Measurements from ENCODE around the gene UQCC5. TPM values are rescaled to one million over a fixed set of nuclear protein-coding genes. Genes with fewer than 3 reads are reported as not detected.

The UQCC5 gene
- total RNA-seq, 2 donors from 2014 or later: 9.0 to 11.3 TPM

- Histone ChIP-seq H3K27me3 (no peaks in the 10 kb centered on the region), H3K9me3 (no peaks in the 10 kb centered on the region), H3K4me1 (peaks cover 17% of the 10 kb centered on the region), H3K4me3 (peak overlapping the region; percentile 75), H3K27ac (peak overlapping the region; percentile 88), H3K9ac (ENCODE audit: low read depth in 2 of 2, low read length in 2 of 2) (peak overlapping the region; percentile 72 to 95), H3K36me3 (no peaks in the 10 kb centered on the region)
- TF ChIP-seq CTCF (IDR thresholded peaks at IDR 0.05): no peak
- intact Hi-C loops (cut with DNase I): no loop called here
- DNase-seq: no peak
Observed at GRCh38 chr3:52537165-52537620, 788 bp downstream of the UQCC5 start.

- intact Hi-C loops (cut with DNase I): no loop called here
- Histone ChIP-seq H3K27ac (no peak overlapping the region), H3K4me1 (peaks cover 14% of the 10 kb centered on the region), H3K27me3 (no peaks in the 10 kb centered on the region), H3K9ac (ENCODE audit: low read depth in 2 of 2, low read length in 2 of 2) (peak overlapping the region in 1 of 2 donors; percentile 95), H3K4me3 (peak overlapping the region; percentile 75), H3K9me3 (no peaks in the 10 kb centered on the region), H3K36me3 (no peaks in the 10 kb centered on the region)
- TF ChIP-seq CTCF (IDR thresholded peaks at IDR 0.05): no peak
- peak; percentile 18 for DNase-seq
Observed at GRCh38 chr3:52537726-52538421, 1.5 kb downstream of the UQCC5 start.

GRCh38 chr3:52539010-52539653 lies 2.7 kb downstream of the UQCC5 start:
- intact Hi-C loops (cut with DNase I): no loop called here
- no peak for DNase-seq
- Histone ChIP-seq H3K4me1 (peaks cover 14% of the 10 kb centered on the region), H3K27ac (no peak overlapping the region), H3K4me3 (no peak overlapping the region), H3K36me3 (no peaks in the 10 kb centered on the region), H3K9ac (ENCODE audit: low read depth in 2 of 2, low read length in 2 of 2) (no peak overlapping the region), H3K9me3 (no peaks in the 10 kb centered on the region), H3K27me3 (no peaks in the 10 kb centered on the region)
- no peak for TF ChIP-seq CTCF (IDR thresholded peaks at IDR 0.05)

GRCh38 chr3:52541050-52541449 lies 4.6 kb downstream of the UQCC5 start:
- Histone ChIP-seq H3K36me3 (no peaks in the 10 kb centered on the region), H3K9me3 (no peaks in the 10 kb centered on the region), H3K27me3 (no peaks in the 10 kb centered on the region), H3K9ac (ENCODE audit: low read depth in 2 of 2, low read length in 2 of 2) (no peak overlapping the region), H3K4me1 (peaks cover 9% of the 10 kb centered on the region), H3K4me3 (no peak overlapping the region), H3K27ac (no peak overlapping the region)
- intact Hi-C loops (cut with DNase I): no loop called here
- DNase-seq: no peak
- TF ChIP-seq CTCF (IDR thresholded peaks at IDR 0.05): no peak

- Histone ChIP-seq H3K36me3 (peaks cover 6% of the 10 kb centered on the region), H3K27me3 (no peaks in the 10 kb centered on the region), H3K27ac (no peak overlapping the region), H3K9ac (ENCODE audit: low read depth in 2 of 2, low read length in 2 of 2) (no peak overlapping the region), H3K9me3 (no peaks in the 10 kb centered on the region), H3K4me3 (no peak overlapping the region), H3K4me1 (no peaks in the 10 kb centered on the region)
- intact Hi-C loops (cut with DNase I): no loop called here
- TF ChIP-seq CTCF (IDR thresholded peaks at IDR 0.05): no peak
- DNase-seq: no peak
Observed at GRCh38 chr3:52544937-52545336, 8.5 kb downstream of the UQCC5 start.

All from colonic mucosa (tissue), 4 donors.